Left ventricle myocardium inferior (tissue), 1 donor: Measurements from ENCODE around the gene TATDN3. TPM values are rescaled to one million over a fixed set of nuclear protein-coding genes. Genes with fewer than 3 reads are reported as not detected.
"Not testable (repeated sequence)": the region's sequence is repeated elsewhere in the genome, so short reads cannot be mapped to it uniquely, and the experiment has no call there.

Experiments used
- DNase-seq: peaks from one replicate; pipeline ENCODE4 v3.0.0-alpha.2; 2020
- H3K27ac ChIP-seq: fragments of 200-600 bp; replicated peaks from 2 replicates; pipeline ENCODE4 v1.8.0; 2021
- H3K27me3 ChIP-seq: fragments of 200-600 bp; 2 replicates; pipeline ENCODE4 v1.8.0; 2021; ENCODE audit warnings: low read depth
- H3K36me3 ChIP-seq: fragments of 200-600 bp; 2 replicates; pipeline ENCODE4 v1.8.0; 2021
- H3K4me1 ChIP-seq: fragments of 200-600 bp; 2 replicates; pipeline ENCODE4 v1.8.0; 2021
- H3K4me3 ChIP-seq: fragments of 200-600 bp; 2 replicates; pipeline ENCODE4 v1.8.0; 2021; ENCODE audit warnings: mild to moderate bottlenecking, moderate library complexity
- H3K9me3 ChIP-seq: fragments of 200-600 bp; replicated peaks from 2 replicates; pipeline ENCODE4 v1.8.0; 2021
- CTCF ChIP-seq: fragments of 200-600 bp; IDR thresholded peaks from 2 replicates; pipeline ENCODE4 v1.8.0; 2021; ENCODE audit warnings: antibody characterized with exemption, mild to moderate bottlenecking, borderline replicate concordance
- intact Hi-C: fragments of 100-400 bp; cut with micrococcal nuclease; formaldehyde crosslinking; loops from one replicate; pipeline ENCODE4 v1.11.0; 2022
- total RNA-seq: library from RNA; stranded (reverse); fragmentation: NEBNext Ultra II Directional; extraction: Animal tissue kit (Norgen Biotek cat#: 25700); gene quantifications from one replicate; pipeline ENCODE4 v1.2.1, GENCODE V29; 2021
- donor health status: DM: no; HTN: yes; CAD: no; lungs with severe emphysema.

The TATDN3 gene
- total RNA-seq, 1 donor from 2014 or later = 23.5 TPM

GRCh38 chr1:212777151-212777550 is 14.5 kb upstream of the TATDN3 start:
- intact Hi-C loops = no loop called here
- H3K27me3 ChIP-seq = no peaks in the 10 kb centered on the region

DNA sequence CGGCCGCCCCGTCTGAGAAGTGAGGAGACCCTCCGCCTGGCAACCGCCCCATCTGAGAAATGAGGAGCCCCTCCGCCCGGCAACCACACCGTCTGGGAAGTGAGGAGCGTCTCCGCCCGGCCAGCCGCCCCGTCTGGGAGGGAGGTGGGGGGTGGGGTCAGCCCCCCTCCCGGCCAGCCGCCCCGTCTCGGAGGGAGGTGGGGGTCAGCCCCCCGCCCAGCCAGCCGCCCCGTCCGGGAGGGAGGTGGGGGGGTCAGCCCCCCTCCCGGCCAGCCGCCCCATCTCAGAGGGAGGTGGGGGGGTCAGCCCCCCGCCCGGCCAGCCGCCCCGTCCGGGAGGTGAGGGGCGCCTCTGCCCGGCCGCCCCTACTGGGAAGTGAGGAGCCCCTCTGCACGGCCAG is 12.6 kb upstream of the TATDN3 start:
- DNase-seq, intact Hi-C loops, H3K4me3 ChIP-seq, H3K4me1 ChIP-seq, H3K27ac ChIP-seq, H3K27me3 ChIP-seq, H3K9me3 ChIP-seq: not testable (repeated sequence)
- H3K36me3 ChIP-seq = peaks cover 31% of the 10 kb centered on the region

More at GRCh38 chr1:212777151-212777550, 14.5 kb upstream of the TATDN3 start:
- no peak overlapping the region for H3K4me3 ChIP-seq
- no peak for DNase-seq
- peaks cover 24% of the 10 kb centered on the region for H3K36me3 ChIP-seq
- H3K4me1 ChIP-seq = no peaks in the 10 kb centered on the region
- no peak for TF ChIP-seq CTCF
- H3K27ac ChIP-seq = no peak overlapping the region
- no peaks in the 10 kb centered on the region for H3K9me3 ChIP-seq

- no peak overlapping the region for H3K4me3 ChIP-seq
- TF ChIP-seq CTCF = no peak
- H3K27ac ChIP-seq = no peak overlapping the region
- H3K36me3 ChIP-seq = peaks cover 41% of the 10 kb centered on the region
- no peaks in the 10 kb centered on the region for H3K27me3 ChIP-seq
- no peaks in the 10 kb centered on the region for H3K4me1 ChIP-seq
- H3K9me3 ChIP-seq = no peaks in the 10 kb centered on the region
- intact Hi-C loops = loop anchor here (5.0 kb wide), 1 partner anchor 113 kb away; no protein-coding TSS in a partner anchor
- no peak for DNase-seq
Measured at GRCh38 chr1:212780759-212781158, 10.9 kb upstream of the TATDN3 start.

DNA sequence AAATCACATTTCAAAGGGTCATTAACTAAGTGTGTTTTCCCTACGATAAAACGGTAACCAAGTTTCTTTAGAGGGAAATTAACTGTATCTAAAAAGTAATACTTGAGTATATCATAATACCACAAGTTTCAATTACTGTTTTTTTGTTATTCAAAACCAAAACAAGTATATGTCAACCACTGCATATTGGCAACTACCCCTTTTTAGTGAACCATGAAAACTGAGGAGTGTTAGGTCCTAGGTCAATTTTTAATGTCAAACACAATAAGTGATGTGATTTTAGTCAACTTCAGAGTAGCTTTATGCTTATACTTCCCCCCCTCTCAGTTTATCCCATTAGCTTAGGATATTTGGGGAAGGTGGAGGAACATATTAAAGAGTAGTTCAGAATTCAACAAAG is 10.5 kb upstream of the TATDN3 start:
- TF ChIP-seq CTCF = no peak
- Histone ChIP-seq H3K27ac (no peak overlapping the region), H3K36me3 (peaks cover 45% of the 10 kb centered on the region), H3K4me3 (no peak overlapping the region), H3K4me1 (no peaks in the 10 kb centered on the region), H3K27me3 (no peaks in the 10 kb centered on the region), H3K9me3 (no peaks in the 10 kb centered on the region)
- no peak for DNase-seq
- intact Hi-C loops = loop anchor here (5.0 kb wide), 1 partner anchor 114 kb away; no protein-coding TSS in a partner anchor

GRCh38 chr1:212782422-212783154 is 9.1 kb upstream of the TATDN3 start:
- Histone ChIP-seq H3K27ac (no peak overlapping the region), H3K9me3 (no peaks in the 10 kb centered on the region), H3K27me3 (no peaks in the 10 kb centered on the region), H3K4me3 (no peak overlapping the region), H3K4me1 (no peaks in the 10 kb centered on the region), H3K36me3 (peaks cover 54% of the 10 kb centered on the region)
- no peak for DNase-seq
- intact Hi-C loops = loop anchor here (5.0 kb wide), 1 partner anchor 115 kb away; no protein-coding TSS in a partner anchor
- TF ChIP-seq CTCF = peak; percentile 69

- no peaks in the 10 kb centered on the region for H3K27me3 ChIP-seq
- no peak for DNase-seq
- H3K9me3 ChIP-seq = no peaks in the 10 kb centered on the region
- H3K4me3 ChIP-seq = no peak overlapping the region
- H3K36me3 ChIP-seq = peaks cover 54% of the 10 kb centered on the region
- no peak overlapping the region for H3K27ac ChIP-seq
- intact Hi-C loops = loop anchor here (5.0 kb wide), 1 partner anchor 117 kb away; no protein-coding TSS in a partner anchor
- no peak for TF ChIP-seq CTCF
- peaks cover 3% of the 10 kb centered on the region for H3K4me1 ChIP-seq
Measured at GRCh38 chr1:212783976-212784375, 7.7 kb upstream of the TATDN3 start.
